MV-4-11 (cell line): Measurements from ENCODE around the gene DHFR.
"Not testable (repeated sequence)": the region's sequence is repeated elsewhere in the genome, so short reads cannot be mapped to it uniquely, and the experiment has no call there.

Source experiments
- DNase-seq: peaks from one replicate; lab custom pipeline; 2025; lab: John Stamatoyannopoulos, UW

DHFR gene

GRCh38 chr5:80597500-80597899 is 57.3 kb downstream of the DHFR start:
- no peak for DNase-seq

GRCh38 chr5:80594810-80595209 is 60.0 kb downstream of the DHFR start:
- DNase-seq = no peak

- DNase-seq = no peak
Measured at GRCh38 chr5:80592761-80593160, 62.0 kb downstream of the DHFR start.

GRCh38 chr5:80592105-80592504 is 62.7 kb downstream of the DHFR start:
- DNase-seq = no peak

GRCh38 chr5:80591352-80591751 is 63.4 kb downstream of the DHFR start:
- DNase-seq = no peak

GRCh38 chr5:80590766-80591165 is 64.0 kb downstream of the DHFR start:
- no peak for DNase-seq

GRCh38 chr5:80588858-80589540 is 65.8 kb downstream of the DHFR start:
- DNase-seq = no peak

- DNase-seq = no peak
Measured at GRCh38 chr5:80584770-80585169, 70.0 kb downstream of the DHFR start.

- DNase-seq = not testable (repeated sequence)
Measured at GRCh38 chr5:80580291-80580690, 74.5 kb downstream of the DHFR start.

GRCh38 chr5:80579050-80579449 is 75.7 kb downstream of the DHFR start:
- no peak for DNase-seq

GRCh38 chr5:80577707-80578106 is 77.1 kb downstream of the DHFR start:
- no peak for DNase-seq

- no peak for DNase-seq
Measured at GRCh38 chr5:80576383-80576782, 78.4 kb downstream of the DHFR start.
